Astrocyte (in vitro differentiated cells and primary cell): ENCODE measurements around the gene MCCD1.

Experiments used
- CTCF ChIP-seq: IDR thresholded peaks from 2 replicates; pipeline ENCODE4 v1.5.1; 2011; ENCODE audit warnings: low read depth, mild to moderate bottlenecking, inconsistent platforms, low read length, moderate library complexity; ENCODE audit not compliant: insufficient read depth
- EZH2 ChIP-seq: IDR thresholded peaks from 2 replicates; pipeline ENCODE4 v1.6.1; 2012; ENCODE audit warnings: mild to moderate bottlenecking, low read length, inconsistent platforms; ENCODE audit not compliant: insufficient read depth

GRCh38 chr6:31556307-31556706 is 27.5 kb downstream of the MCCD1 start:
- TF ChIP-seq CTCF (no peak), EZH2 (no peak)
